ENCODE measurements around the gene H2AZ2. TPM values are rescaled to one million over a fixed set of nuclear protein-coding genes. Genes with fewer than 3 reads are reported as not detected.
A peak's percentile ranks its signal among the peaks of the same experiment; 100 is the strongest.

H2AZ2 gene
- 100 and 107 TPM in 2 replicates for polyA plus RNA-seq (2011; rRNA removed)
- 35.3 and 46.2 TPM in 2 replicates for polyA minus RNA-seq (2011; rRNA and poly(A)+ RNA removed)

DNA sequence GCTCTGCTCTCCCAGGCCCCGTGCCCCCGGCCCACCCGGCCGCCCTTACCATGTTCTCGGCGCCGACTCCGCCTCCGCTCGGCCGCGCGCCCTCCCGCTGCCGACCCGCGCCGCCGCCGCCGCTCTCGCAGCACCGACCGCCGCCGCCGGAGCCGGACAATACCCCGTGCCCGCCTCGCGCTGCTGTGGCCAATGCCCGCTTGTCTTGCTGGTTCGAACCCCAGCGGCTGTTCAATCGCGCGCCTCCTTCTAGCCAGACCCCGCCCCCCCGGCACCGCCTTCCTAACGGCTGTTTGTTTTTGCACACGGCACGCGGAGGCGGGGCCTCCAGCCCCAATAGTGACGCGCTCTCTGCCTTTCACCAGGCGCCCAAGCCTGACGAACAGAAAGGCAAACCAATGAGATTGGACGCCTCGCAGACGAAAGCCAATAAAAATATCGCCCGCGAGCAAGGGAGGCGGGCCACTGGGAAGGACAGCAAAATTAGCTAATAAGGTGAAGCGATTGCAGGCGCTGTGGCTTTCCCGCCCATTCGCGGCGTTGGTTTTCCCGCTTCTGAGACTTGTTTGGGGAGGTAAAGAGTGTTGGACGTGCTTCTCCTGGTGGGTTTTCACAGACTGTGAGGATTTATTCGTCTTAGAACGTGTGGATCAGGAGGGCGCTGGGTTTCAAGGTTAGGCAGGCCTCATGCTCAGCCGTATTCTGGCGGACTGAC lies at the start of gene H2AZ2:
Gene H2AZ2 (minus strand): TSS at position 168 of the 715 bp plus-strand sequence. CDS start 116 bp downstream, at position 52.
- peak within 1 kb of the TSS; percentile 62 for H3K4me3 ChIP-seq (ENCODE audit: low read depth, low read length)
- H3K36me3 ChIP-seq (ENCODE audit: control insufficient read depth, insufficient read depth, low read length): no peaks in the 10 kb centered on the region
- ChIA-PET POLR2A (interaction anchor here (0.6 to 1.0 kb wide), 2 partner anchors 155 to 241 kb away, joined by 3 to 6 read pairs; partner anchors contain the start of gene OGDH), CTCF (interaction anchor here (0.6 to 3.2 kb wide), 18 partner anchors 8 to 322 kb away, joined by 3 to 21 read pairs (median 4); partner anchors contain the start of genes DDX56 and TMED4)
- TF ChIP-seq, protein P1, sequence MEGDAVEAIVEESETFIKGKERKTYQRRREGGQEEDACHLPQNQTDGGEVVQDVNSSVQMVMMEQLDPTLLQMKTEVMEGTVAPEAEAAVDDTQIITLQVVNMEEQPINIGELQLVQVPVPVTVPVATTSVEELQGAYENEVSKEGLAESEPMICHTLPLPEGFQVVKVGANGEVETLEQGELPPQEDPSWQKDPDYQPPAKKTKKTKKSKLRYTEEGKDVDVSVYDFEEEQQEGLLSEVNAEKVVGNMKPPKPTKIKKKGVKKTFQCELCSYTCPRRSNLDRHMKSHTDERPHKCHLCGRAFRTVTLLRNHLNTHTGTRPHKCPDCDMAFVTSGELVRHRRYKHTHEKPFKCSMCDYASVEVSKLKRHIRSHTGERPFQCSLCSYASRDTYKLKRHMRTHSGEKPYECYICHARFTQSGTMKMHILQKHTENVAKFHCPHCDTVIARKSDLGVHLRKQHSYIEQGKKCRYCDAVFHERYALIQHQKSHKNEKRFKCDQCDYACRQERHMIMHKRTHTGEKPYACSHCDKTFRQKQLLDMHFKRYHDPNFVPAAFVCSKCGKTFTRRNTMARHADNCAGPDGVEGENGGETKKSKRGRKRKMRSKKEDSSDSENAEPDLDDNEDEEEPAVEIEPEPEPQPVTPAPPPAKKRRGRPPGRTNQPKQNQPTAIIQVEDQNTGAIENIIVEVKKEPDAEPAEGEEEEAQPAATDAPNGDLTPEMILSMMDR (IDR thresholded peaks at IDR 0.05; ENCODE audit: insufficient read depth, low read depth, low read length): no peak
- peak; percentile 99 for DNase-seq (ENCODE audit: low read depth)
- no peaks in the 10 kb centered on the region for H3K27me3 ChIP-seq (ENCODE audit: control insufficient read depth, insufficient read depth, low read length)

DNA sequence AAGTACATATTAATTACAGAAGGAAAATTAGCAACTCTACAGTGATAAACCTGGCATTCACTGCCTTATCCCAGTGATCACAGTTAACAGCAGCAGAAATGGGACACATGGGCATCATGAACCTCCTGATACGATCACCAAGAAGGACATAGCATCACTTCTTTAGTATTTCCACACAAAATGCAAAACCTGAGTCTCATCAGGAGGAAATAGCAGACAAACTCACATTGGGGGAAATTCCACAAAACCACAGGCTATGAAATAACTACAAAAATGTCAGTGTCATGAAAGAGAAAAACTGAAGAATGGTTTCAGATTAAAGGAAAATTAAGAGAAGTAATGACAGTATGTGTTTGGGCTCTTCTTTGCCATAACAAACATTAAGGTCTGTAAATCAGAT lies 49.4 kb upstream of the H2AZ2 start:
- H3K27me3 ChIP-seq (ENCODE audit: control insufficient read depth, insufficient read depth, low read length): no peaks in the 10 kb centered on the region
- H3K36me3 ChIP-seq (ENCODE audit: control insufficient read depth, insufficient read depth, low read length): no peaks in the 10 kb centered on the region
- CTCF ChIA-PET: interaction anchor here (1.6 kb wide), 1 partner anchor 13 kb away, joined by 3 read pairs; no protein-coding TSS in a partner anchor
- POLR2A ChIA-PET: no interaction called here
- TF ChIP-seq, protein P1 (IDR thresholded peaks at IDR 0.05; ENCODE audit: insufficient read depth, low read depth, low read length): no peak
- H3K4me3 ChIP-seq (ENCODE audit: low read depth, low read length): no peak overlapping the region
- DNase-seq (ENCODE audit: low read depth): no peak

DNA sequence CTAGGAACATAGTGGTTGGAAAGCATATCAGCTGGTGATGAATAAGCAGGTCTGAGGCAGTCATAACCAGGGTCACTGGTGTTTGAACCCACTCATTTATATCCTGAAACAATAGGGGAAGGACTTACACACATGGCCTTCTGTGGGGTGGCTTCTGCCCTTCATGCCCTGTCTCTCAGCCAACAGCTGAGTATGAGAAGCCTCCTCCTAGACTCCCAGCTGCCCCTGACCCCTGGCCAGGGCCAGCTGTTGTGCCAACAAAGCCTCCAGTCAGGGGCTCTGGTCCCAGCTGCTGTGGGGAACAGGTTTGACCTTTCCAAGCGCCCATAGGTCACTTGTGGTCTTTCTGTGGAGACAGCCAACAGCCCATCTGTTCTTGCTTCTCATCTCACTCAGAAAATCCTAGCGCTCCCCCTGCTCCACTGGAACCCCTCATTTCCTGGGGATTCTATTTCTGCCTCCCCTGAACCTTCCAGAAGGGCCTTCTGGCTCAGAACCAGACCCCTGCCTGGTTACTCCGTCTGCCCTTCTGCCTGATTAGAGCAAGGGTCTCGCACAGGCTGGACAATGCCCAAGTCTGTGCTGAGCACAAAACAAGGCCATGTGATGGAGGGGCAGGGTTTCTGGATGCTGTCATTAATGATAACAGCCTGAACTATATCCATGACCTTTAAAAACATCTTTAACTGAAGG lies 47.1 kb upstream of the H2AZ2 start:
- DNase-seq (ENCODE audit: low read depth): no peak
- Histone ChIP-seq H3K36me3 (ENCODE audit: control insufficient read depth, insufficient read depth, low read length) (no peaks in the 10 kb centered on the region), H3K4me3 (ENCODE audit: low read depth, low read length) (no peak overlapping the region), H3K27me3 (ENCODE audit: control insufficient read depth, insufficient read depth, low read length) (no peaks in the 10 kb centered on the region)
- CTCF ChIA-PET: interaction anchor here (1.4 kb wide), 1 partner anchor 38 kb away, joined by 3 read pairs; no protein-coding TSS in a partner anchor
- TF ChIP-seq, protein P1 (IDR thresholded peaks at IDR 0.05; ENCODE audit: insufficient read depth, low read depth, low read length): no peak
- POLR2A ChIA-PET: no interaction called here

DNA sequence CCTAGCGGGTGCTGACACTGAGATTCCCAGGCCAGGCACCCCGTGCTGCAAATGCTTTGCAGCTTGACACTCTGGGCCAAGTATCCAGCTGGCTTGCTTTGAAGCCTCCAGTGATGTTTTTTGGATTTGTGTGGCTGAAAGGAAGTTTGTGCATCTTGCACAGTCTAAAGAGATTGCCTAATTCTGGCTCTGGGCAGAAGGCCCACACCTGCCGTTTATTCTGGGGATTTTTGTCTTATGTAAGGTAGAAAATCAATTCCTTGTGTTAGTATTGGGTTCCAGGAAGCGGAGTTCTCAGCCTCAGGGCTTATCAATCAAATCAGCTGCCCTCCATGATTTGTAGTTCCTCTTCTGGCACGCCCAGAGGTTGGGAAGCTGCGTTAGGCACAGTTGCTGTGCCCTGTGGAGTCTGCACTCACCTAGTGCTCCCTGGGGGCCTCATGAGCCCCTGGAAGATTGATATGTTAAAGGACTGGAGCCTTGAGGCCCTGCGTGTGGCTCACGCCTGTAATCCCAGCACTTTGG lies 45.9 kb upstream of the H2AZ2 start:
- Histone ChIP-seq H3K36me3 (ENCODE audit: control insufficient read depth, insufficient read depth, low read length) (no peaks in the 10 kb centered on the region), H3K4me3 (ENCODE audit: low read depth, low read length) (no peak overlapping the region), H3K27me3 (ENCODE audit: control insufficient read depth, insufficient read depth, low read length) (no peaks in the 10 kb centered on the region)
- POLR2A ChIA-PET: no interaction called here
- CTCF ChIA-PET: interaction anchor here (1.4 kb wide), 1 partner anchor 37 kb away, joined by 3 read pairs; no protein-coding TSS in a partner anchor
- DNase-seq (ENCODE audit: low read depth): no peak
- TF ChIP-seq, protein P1 (IDR thresholded peaks at IDR 0.05; ENCODE audit: insufficient read depth, low read depth, low read length): no peak

DNA sequence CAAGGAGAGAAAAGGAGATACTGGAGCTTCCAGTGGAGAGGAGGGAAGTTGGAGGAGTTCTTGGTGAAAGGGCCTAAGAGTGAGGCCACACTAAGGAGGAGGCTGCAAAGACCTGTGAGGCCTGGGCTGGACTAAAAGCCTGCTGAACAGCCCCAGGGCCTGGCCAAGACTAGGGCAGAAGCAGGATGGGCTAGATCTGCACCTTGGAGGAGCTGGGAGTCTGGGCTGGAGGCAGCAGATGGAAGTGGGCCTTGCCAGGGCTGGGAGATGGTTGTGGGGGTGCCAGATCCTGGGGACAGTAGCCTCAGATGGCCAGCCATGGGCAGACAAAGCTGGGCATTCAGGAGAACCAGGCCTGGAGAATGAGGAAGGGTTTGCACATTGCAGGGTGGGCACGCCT lies 43.9 kb upstream of the H2AZ2 start:
- no peaks in the 10 kb centered on the region for H3K27me3 ChIP-seq (ENCODE audit: control insufficient read depth, insufficient read depth, low read length)
- no peak for DNase-seq (ENCODE audit: low read depth)
- H3K4me3 ChIP-seq (ENCODE audit: low read depth, low read length): no peak overlapping the region
- ChIA-PET CTCF (interaction anchor here (1.2 kb wide), 1 partner anchor 35 kb away, joined by 4 read pairs; no protein-coding TSS in a partner anchor), POLR2A (no interaction called here)
- H3K36me3 ChIP-seq (ENCODE audit: control insufficient read depth, insufficient read depth, low read length): no peaks in the 10 kb centered on the region
- TF ChIP-seq, protein P1 (IDR thresholded peaks at IDR 0.05; ENCODE audit: insufficient read depth, low read depth, low read length): no peak

Measured in BJ (cell line).